ENCODE measurements around the gene SLC25A47. TPM values are rescaled to one million over a fixed set of nuclear protein-coding genes. Genes with fewer than 3 reads are reported as not detected.
A peak's percentile ranks its signal among the peaks of the same experiment; 100 is the strongest.
"Not testable (repeated sequence)": the region's sequence is repeated elsewhere in the genome, so short reads cannot be mapped to it uniquely, and the experiment has no call there.

SLC25A47 gene
- total and polyA plus RNA-seq, 2 donors (not counting 1 experiment from before 2014, with no cell fraction given) = not detected

DNA sequence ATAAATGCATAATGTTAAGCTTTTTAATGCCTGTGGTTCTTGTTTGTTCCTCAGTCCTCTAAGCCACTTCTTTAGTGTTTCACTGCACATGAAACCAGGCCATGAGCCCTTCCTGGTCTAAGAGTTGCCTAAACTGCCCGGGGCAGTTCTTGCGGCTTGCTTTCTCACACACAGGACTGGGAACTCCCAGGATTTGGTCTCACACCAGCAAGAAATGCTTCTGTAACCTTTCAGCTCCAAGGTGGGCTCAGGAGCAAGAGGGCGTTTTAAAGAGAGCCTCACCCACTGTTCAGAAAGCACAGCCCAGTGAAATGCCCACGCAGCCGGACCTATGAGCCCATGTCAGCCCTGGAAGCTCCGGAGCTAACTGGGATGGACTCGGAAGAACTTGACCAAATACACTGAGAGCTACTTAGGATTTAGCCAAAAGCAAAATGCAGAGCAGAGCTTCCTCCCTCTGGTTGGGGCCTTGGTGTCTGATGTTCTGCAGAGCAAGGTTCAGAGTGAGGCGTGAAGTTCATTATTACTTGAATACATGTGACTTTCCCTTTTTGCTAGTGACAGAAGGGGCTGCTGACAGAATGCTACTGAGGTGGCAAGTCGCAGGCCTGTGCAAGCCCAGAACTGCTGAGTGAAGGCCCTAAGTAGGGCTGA lies 40.2 kb upstream of the SLC25A47 start:
- Histone ChIP-seq H3K4me1 (ENCODE audit: control insufficient read depth in 2 of 2, insufficient read depth in 2 of 2, low read length in 2 of 2) (peaks cover 19 to 21% of the 10 kb centered on the region in 2 donors), H3K27ac (ENCODE audit: low read length in 2 of 2) (no peak overlapping the region), H3K36me3 (replicated peaks in 1 of 2; ENCODE audit: control extremely low read depth in 1 of 2, control insufficient read depth in 1 of 2, extremely low read depth in 1 of 2, insufficient read depth in 2 of 2, low read length in 1 of 2) (peaks cover 0 to 14% of the 10 kb centered on the region in 2 experiments), H3K4me3 (ENCODE audit: control extremely low read depth in 1 of 5, extremely low read depth in 1 of 5, insufficient read depth in 1 of 5, low read depth in 2 of 5, low read length in 4 of 5) (no peak overlapping the region), H3K27me3 (replicated peaks in 1 of 4; ENCODE audit: control extremely low read depth in 1 of 4, control insufficient read depth in 3 of 4, insufficient read depth in 4 of 4, low read length in 3 of 4) (no peaks in the 10 kb centered on the region), H3K9ac (ENCODE audit: low read length) (no peak overlapping the region), H3K79me2 (ENCODE audit: control insufficient read depth, insufficient read depth, low read length) (peaks cover 41% of the 10 kb centered on the region), H2AFZ (ENCODE audit: insufficient read depth, low read depth, low read length, poor library complexity, severe bottlenecking) (no peak overlapping the region), H3K9me3 (ENCODE audit: control extremely low read depth in 1 of 3, control insufficient read depth in 2 of 3, insufficient read depth in 1 of 3, low read length in 2 of 3) (no peaks in the 10 kb centered on the region), H4K20me1 (ENCODE audit: control insufficient read depth, insufficient read depth, low read length, poor library complexity, severe bottlenecking) (peaks cover 5% of the 10 kb centered on the region), H3K4me2 (replicated peaks; ENCODE audit: low read depth, low read length, poor library complexity, severe bottlenecking) (no peak overlapping the region)
- peak overlapping the region; percentile 65 for H3K27ac Mint-ChIP-seq
- TF ChIP-seq, protein P1, sequence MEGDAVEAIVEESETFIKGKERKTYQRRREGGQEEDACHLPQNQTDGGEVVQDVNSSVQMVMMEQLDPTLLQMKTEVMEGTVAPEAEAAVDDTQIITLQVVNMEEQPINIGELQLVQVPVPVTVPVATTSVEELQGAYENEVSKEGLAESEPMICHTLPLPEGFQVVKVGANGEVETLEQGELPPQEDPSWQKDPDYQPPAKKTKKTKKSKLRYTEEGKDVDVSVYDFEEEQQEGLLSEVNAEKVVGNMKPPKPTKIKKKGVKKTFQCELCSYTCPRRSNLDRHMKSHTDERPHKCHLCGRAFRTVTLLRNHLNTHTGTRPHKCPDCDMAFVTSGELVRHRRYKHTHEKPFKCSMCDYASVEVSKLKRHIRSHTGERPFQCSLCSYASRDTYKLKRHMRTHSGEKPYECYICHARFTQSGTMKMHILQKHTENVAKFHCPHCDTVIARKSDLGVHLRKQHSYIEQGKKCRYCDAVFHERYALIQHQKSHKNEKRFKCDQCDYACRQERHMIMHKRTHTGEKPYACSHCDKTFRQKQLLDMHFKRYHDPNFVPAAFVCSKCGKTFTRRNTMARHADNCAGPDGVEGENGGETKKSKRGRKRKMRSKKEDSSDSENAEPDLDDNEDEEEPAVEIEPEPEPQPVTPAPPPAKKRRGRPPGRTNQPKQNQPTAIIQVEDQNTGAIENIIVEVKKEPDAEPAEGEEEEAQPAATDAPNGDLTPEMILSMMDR (IDR thresholded peaks at IDR 0.05) = no peak
- TF ChIP-seq EZH2 (IDR thresholded peaks at IDR 0.05; ENCODE audit: borderline replicate concordance, insufficient read depth, low read depth, low read length, poor library complexity, severe bottlenecking) = no peak
- H3K9me3 Mint-ChIP-seq (ENCODE audit: insufficient read depth) = no peaks in the 10 kb centered on the region
- POLR2A ChIA-PET = interaction anchor here (0.6 kb wide), 1 partner anchor 86 kb away, joined by 7 read pairs; no protein-coding TSS in a partner anchor
- CTCF ChIA-PET = interaction anchor here (0.5 to 5.9 kb wide), 14 partner anchors 9 to 211 kb away, joined by 3 to 52 read pairs (median 4); partner anchors contain the start of gene WDR25
- DNase-seq (no peak), ATAC-seq (ENCODE audit: low read depth) (no peak)
- intact Hi-C loops (cut with micrococcal nuclease) = no loop called here
- WGBS (ENCODE audit: insufficient coverage) = 97% methylated on average over 9 of the region's 9 CpGs
- no peaks in the 10 kb centered on the region for H3K27me3 Mint-ChIP-seq
- H3K4me1 Mint-ChIP-seq = peaks cover 21% of the 10 kb centered on the region
- H3K4me3 Mint-ChIP-seq = peak overlapping the region; percentile 52

- H3K27me3 Mint-ChIP-seq; H3K9me3 ChIP-seq (ENCODE audit: control extremely low read depth in 1 of 3, control insufficient read depth in 2 of 3, insufficient read depth in 1 of 3, low read length in 2 of 3); H2AFZ ChIP-seq (ENCODE audit: insufficient read depth, low read depth, low read length, poor library complexity, severe bottlenecking); H3K4me3 ChIP-seq (ENCODE audit: control extremely low read depth in 1 of 5, extremely low read depth in 1 of 5, insufficient read depth in 1 of 5, low read depth in 2 of 5, low read length in 4 of 5); H3K9me3 Mint-ChIP-seq (ENCODE audit: insufficient read depth); H4K20me1 ChIP-seq (ENCODE audit: control insufficient read depth, insufficient read depth, low read length, poor library complexity, severe bottlenecking); intact Hi-C loops (cut with micrococcal nuclease); H3K4me2 ChIP-seq (replicated peaks; ENCODE audit: low read depth, low read length, poor library complexity, severe bottlenecking); H3K27ac ChIP-seq (ENCODE audit: low read length in 2 of 2); H3K9ac ChIP-seq (ENCODE audit: low read length); ATAC-seq (ENCODE audit: low read depth); H3K27me3 ChIP-seq (replicated peaks in 1 of 4; ENCODE audit: control extremely low read depth in 1 of 4, control insufficient read depth in 3 of 4, insufficient read depth in 4 of 4, low read length in 3 of 4); DNase-seq: not testable (repeated sequence)
- ChIA-PET CTCF (interaction anchor here (0.5 to 5.9 kb wide), 17 partner anchors 9 to 212 kb away, joined by 3 to 52 read pairs (median 4); partner anchors contain the start of gene WDR25), POLR2A (interaction anchor here (0.6 kb wide), 1 partner anchor 86 kb away, joined by 7 read pairs; no protein-coding TSS in a partner anchor)
- 98% methylated on average over 6 of the region's 9 CpGs for WGBS (ENCODE audit: insufficient coverage)
- peaks cover 40% of the 10 kb centered on the region for H3K79me2 ChIP-seq (ENCODE audit: control insufficient read depth, insufficient read depth, low read length)
- peaks cover 0 to 14% of the 10 kb centered on the region in 2 experiments for H3K36me3 ChIP-seq (replicated peaks in 1 of 2; ENCODE audit: control extremely low read depth in 1 of 2, control insufficient read depth in 1 of 2, extremely low read depth in 1 of 2, insufficient read depth in 2 of 2, low read length in 1 of 2)
- Mint-ChIP-seq H3K27ac (peak overlapping the region; percentile 65), H3K4me3 (peak overlapping the region; percentile 52), H3K4me1 (peaks cover 18% of the 10 kb centered on the region)
- H3K4me1 ChIP-seq (ENCODE audit: control insufficient read depth in 2 of 2, insufficient read depth in 2 of 2, low read length in 2 of 2) = peaks cover 18% of the 10 kb centered on the region in 2 donors
Observed at GRCh38 chr14:100283436-100283835, 39.7 kb upstream of the SLC25A47 start.

Data from B cell (primary cell).